A204.1 (cell line): Measurements from ENCODE around the gene CCDC17.

ENCODE experiments used
- FAIRE-seq: peaks from 2 replicates; lab custom pipeline; 2012; peaks lifted over from hg19 to GRCh38; lab: Jason Lieb, UNC

The CCDC17 gene

GRCh38 chr1:45623972-45624371 lies at the start of gene CCDC17:
Gene CCDC17 (minus strand): TSS chr1:45624054. CDS start chr1:45623909, 145 bp downstream.
- FAIRE-seq, result no peak

- FAIRE-seq, result no peak
These were observed 46.2 kb upstream of the CCDC17 start for GRCh38 chr1:45669859-45670655.

GRCh38 chr1:45669379-45669778 lies 45.5 kb upstream of the CCDC17 start:
- no peak for FAIRE-seq

GRCh38 chr1:45668526-45668925 lies 44.7 kb upstream of the CCDC17 start:
- no peak for FAIRE-seq

- no peak for FAIRE-seq
These were observed 43.7 kb upstream of the CCDC17 start for GRCh38 chr1:45667321-45668111.

- no peak for FAIRE-seq
These were observed 43.0 kb upstream of the CCDC17 start for GRCh38 chr1:45666836-45667235.

- FAIRE-seq, result no peak
These were observed 36.5 kb upstream of the CCDC17 start for GRCh38 chr1:45660336-45660735.

- FAIRE-seq, result no peak
These were observed 35.4 kb upstream of the CCDC17 start for GRCh38 chr1:45659222-45659621.

- no peak for FAIRE-seq
These were observed 34.3 kb upstream of the CCDC17 start for GRCh38 chr1:45658171-45658570.

GRCh38 chr1:45656573-45657226 lies 32.8 kb upstream of the CCDC17 start:
- FAIRE-seq, result no peak

- FAIRE-seq, result no peak
These were observed 30.9 kb upstream of the CCDC17 start for GRCh38 chr1:45654540-45655280.

- FAIRE-seq, result no peak
These were observed 23.6 kb upstream of the CCDC17 start for GRCh38 chr1:45647248-45648021.

- FAIRE-seq, result no peak
These were observed 20.8 kb upstream of the CCDC17 start for GRCh38 chr1:45644661-45645060.

- FAIRE-seq, result no peak
These were observed 20.1 kb upstream of the CCDC17 start for GRCh38 chr1:45643978-45644377.

- no peak for FAIRE-seq
These were observed 19.5 kb upstream of the CCDC17 start for GRCh38 chr1:45643321-45643720.

GRCh38 chr1:45640293-45640692 lies 16.4 kb upstream of the CCDC17 start:
- FAIRE-seq, result no peak

- FAIRE-seq, result no peak
These were observed 11.4 kb upstream of the CCDC17 start for GRCh38 chr1:45635211-45635610.

- FAIRE-seq, result no peak
These were observed 6.6 kb upstream of the CCDC17 start for GRCh38 chr1:45630429-45630828.

GRCh38 chr1:45629035-45629434 lies 5.2 kb upstream of the CCDC17 start:
- no peak for FAIRE-seq

GRCh38 chr1:45622524-45623394 lies 1.1 kb downstream of the CCDC17 start:
- no peak for FAIRE-seq
